MM.1S (cell line): Measurements from ENCODE around the gene TBC1D7.

Experiments
- CTCF ChIP-seq: fragments of 300-600 bp; sonication (generic); IDR thresholded peaks from 2 replicates; pipeline ENCODE4 v1.5.1; 2016; ENCODE audit warnings: antibody characterized with exemption, low read length, mixed read lengths
- EZH2 ChIP-seq: fragments of 300-600 bp; sonication (generic); optimal IDR thresholded peaks from 2 replicates; pipeline ENCODE3; 2017; ENCODE audit warnings: low read depth, mild to moderate bottlenecking, antibody characterized with exemption, low read length, mixed read lengths
- EZH2phosphoT487 ChIP-seq: fragments of 300-600 bp; sonication (generic); IDR thresholded peaks from 2 replicates; pipeline ENCODE4 v1.6.1; 2018; ENCODE audit warnings: antibody characterized with exemption, low read length

- TF ChIP-seq CTCF (no peak), EZH2 (no peak), EZH2phosphoT487 (no peak)
Measured at GRCh38 chr6:13268913-13269518, 59.3 kb downstream of the TBC1D7 start.
